K562 (cell line): Measurements from ENCODE around the gene NPPC. TPM values are rescaled to one million over a fixed set of nuclear protein-coding genes. Genes with fewer than 3 reads are reported as not detected.

Source experiments
- ATAC-seq: fragments of 200-7000 bp; cut with Tn5 transposase; 3 replicates; pipeline ENCODE4 v1.9.1; 2020; ENCODE audit warnings: moderate library complexity
- BruUV-seq: library from RNA; stranded (reverse); fragments of 400-500 nt; replicated peaks from 2 replicates; lab custom pipeline; 2021; lab: Mats Ljungman, UMichigan
- CTCF ChIA-PET: fragments of 300-600 bp; formaldehyde crosslinking; extraction: SDS; loops from one replicate; lab custom pipeline; 2021; ENCODE audit warnings: low intra/inter-chr PET ratio; lab: Yijun Ruan, JAX
- POLR2A ChIA-PET: fragments of 300-600, 350-650 bp; sonication (Branson Sonifier 250); formaldehyde crosslinking; extraction: SDS; loops from one replicate; lab custom pipeline; 2021; ENCODE audit warnings: antibody characterized with exemption, inconsistent platforms; lab: Yijun Ruan, JAX
- DNase-seq, 4 experiments: peaks; one replicate each; pipeline versions ENCODE4 v3.0.0 to v3.0.0-alpha.2; 2011 to 2018; ENCODE audit warnings: low spot score in 3 of 4, mixed read lengths in 3 of 4; ENCODE audit errors: extremely low read depth in 1 of 4
- FAIRE-seq: peaks from 2 replicates; lab custom pipeline; 2011; peaks lifted over from hg19 to GRCh38; lab: Jason Lieb, UNC
- H2AFZ ChIP-seq: 2 replicates; pipeline ENCODE4 v1.6.0; 2011; ENCODE audit warnings: low read depth, low read length, control low read depth, inconsistent platforms
- H3K27ac ChIP-seq: fragments of 200-600 bp; 3 replicates; pipeline ENCODE4 v1.8.0; 2011; ENCODE audit warnings: low read depth, mild to moderate bottlenecking, control low read depth, inconsistent platforms, low read length, moderate library complexity, mixed read lengths; ENCODE audit errors: extremely low read depth
- H3K27me3 ChIP-seq, 2 experiments: fragments of 300-600 bp in 1 of 2; 2 replicates in 1 of 2; 3 replicates in 1 of 2; pipeline versions ENCODE4 v1.6.0 to v1.8.0; 2011; ENCODE audit warnings: inconsistent platforms in 2 of 2, low read length in 2 of 2, mild to moderate bottlenecking in 1 of 2, mixed read lengths in 1 of 2, moderate library complexity in 1 of 2; ENCODE audit not compliant: control insufficient read depth in 2 of 2, insufficient read depth in 2 of 2
- H3K36me3 ChIP-seq: fragments of 300-600 bp; 3 replicates; pipeline ENCODE4 v1.8.0; 2011; ENCODE audit warnings: mild to moderate bottlenecking, low read length, inconsistent platforms; ENCODE audit not compliant: control insufficient read depth, insufficient read depth
- H3K4me1 ChIP-seq, 2 experiments: fragments of 200-600 bp in 1 of 2; replicated peaks in 1 of 2; 2 replicates in 1 of 2; 3 replicates in 1 of 2; pipeline versions ENCODE4 v1.5.1 to v1.8.0; 2011; ENCODE audit warnings: inconsistent platforms in 2 of 2, low read length in 2 of 2, mild to moderate bottlenecking in 1 of 2, mixed read lengths in 1 of 2, moderate library complexity in 1 of 2; ENCODE audit not compliant: control insufficient read depth in 2 of 2, insufficient read depth in 2 of 2
- H3K4me2 ChIP-seq: 2 replicates; pipeline ENCODE4 v1.6.1; 2011; ENCODE audit warnings: low read length, control low read depth, inconsistent platforms, mixed read lengths; ENCODE audit not compliant: insufficient read depth
- H3K4me3 ChIP-seq: fragments of 200-600 bp; sonication (generic), shearing (Covaris generic); 2 replicates; pipeline ENCODE4 v1.5.1; 2016; ENCODE audit warnings: control low read depth, inconsistent platforms
- H3K79me2 ChIP-seq: fragments of 200-600 bp; 3 replicates; pipeline ENCODE4 v1.8.0; 2011; ENCODE audit warnings: low read length, inconsistent platforms; ENCODE audit not compliant: control insufficient read depth, insufficient read depth
- H3K9ac ChIP-seq, 2 experiments: 2 replicates each; pipeline versions ENCODE4 v1.6.0 to v1.6.1; 2011; ENCODE audit warnings: low read depth in 2 of 2, low read length in 2 of 2, control low read depth in 1 of 2, inconsistent platforms in 1 of 2, mild to moderate bottlenecking in 1 of 2, mixed read lengths in 1 of 2; ENCODE audit not compliant: insufficient read depth in 1 of 2
- H3K9me1 ChIP-seq: one replicate; pipeline ENCODE4 v1.6.0; 2011; ENCODE audit warnings: inconsistent platforms, mild to moderate bottlenecking, low read length, moderate library complexity; ENCODE audit not compliant: control insufficient read depth, insufficient read depth
- H3K9me3 ChIP-seq: replicated peaks from 2 replicates; pipeline ENCODE4 v1.5.1; 2011; ENCODE audit warnings: low read depth, low read length, inconsistent platforms; ENCODE audit not compliant: control insufficient read depth, insufficient read depth
- H4K20me1 ChIP-seq: replicated peaks from 2 replicates; pipeline ENCODE4 v1.6.1; 2011; ENCODE audit warnings: low read length, inconsistent platforms, mixed read lengths; ENCODE audit not compliant: control insufficient read depth, insufficient read depth
- ARID1B ChIP-seq: fragments of 450-650 bp; IDR thresholded peaks from 2 replicates; pipeline ENCODE4 v1.6.1; 2016; ENCODE audit warnings: antibody characterized with exemption, mild to moderate bottlenecking, inconsistent platforms
- CBFA2T3 ChIP-seq: fragments of 450-650 bp; IDR thresholded peaks from 2 replicates; pipeline ENCODE4 v1.6.1; 2017
- CBX8 ChIP-seq: fragments of 200-600 bp; sonication (generic); IDR thresholded peaks from 2 replicates; pipeline ENCODE4 v1.6.1; 2012; ENCODE audit warnings: borderline replicate concordance, mixed run types, low read depth, mild to moderate bottlenecking, moderate library complexity, mixed read lengths, low read length, control low read depth, inconsistent platforms; ENCODE audit not compliant: poor library complexity, severe bottlenecking; ENCODE audit errors: extremely low read depth
- CEBPB ChIP-seq: fragments of 450-650 bp; IDR thresholded peaks from 2 replicates; pipeline ENCODE4 v1.6.1; 2016; ENCODE audit warnings: missing genetic modification characterization, missing compliant biosample characterization
- CEBPG ChIP-seq, 3 experiments: fragments of 200-800 bp in 1 of 3; sonication (Bioruptor generic) in 1 of 3; sonication (generic) in 1 of 3; formaldehyde crosslinking in 1 of 3; IDR thresholded peaks in 2 of 3; conservative IDR thresholded peaks in 1 of 3; 2 replicates each; pipeline versions ENCODE4 v1.6.1 to v1.8.0; 2016 to 2022; ENCODE audit warnings: missing compliant biosample characterization in 2 of 3, missing genetic modification characterization in 2 of 3, mild to moderate bottlenecking in 1 of 3, missing genetic modification reagents in 1 of 3
- PTRF ChIP-seq: fragments of 450-650 bp; IDR thresholded peaks from 2 replicates; pipeline ENCODE4 v1.6.1; 2016; ENCODE audit warnings: mild to moderate bottlenecking, missing genetic modification characterization, missing compliant biosample characterization
- RFX5 ChIP-seq: IDR thresholded peaks from 2 replicates; pipeline ENCODE4 v1.6.1; 2011; ENCODE audit warnings: low read depth, mild to moderate bottlenecking, improper control_type of control experiment, low read length
- ZNF146 ChIP-seq: IDR thresholded peaks from one replicate; pipeline ENCODE4 v1.6.1; 2018; ENCODE audit warnings: missing compliant biosample characterization; ENCODE audit not compliant: unreplicated experiment
- WGBS: fragments of 100-300 bp; shearing (Covaris generic); methylation state at CpG from one replicate; pipeline ENCODE4 v1.1.6; 2016; ENCODE audit warnings: low coverage, mixed read lengths; ENCODE audit not compliant: insufficient coverage; ENCODE audit errors: missing lambda C conversion rate; 5-methylcytosine and 5-hydroxymethylcytosine counted together
- in situ Hi-C: fragments of 300-500 bp; cut with MboI; formaldehyde crosslinking; loops from 4 replicates; pipeline ENCODE4 v1.15.0; 2018; ENCODE audit warnings: inconsistent platforms, mixed read lengths
- intact Hi-C: fragments of 100-400 bp; cut with micrococcal nuclease; formaldehyde crosslinking; loops from 2 replicates; pipeline ENCODE4 v1.14.2; 2022
- polyA plus RNA-seq, 8 experiments: library from polyadenylated mRNA; depleted of rRNA in 4 of 8; stranded (reverse) in 5 of 8; unstranded in 3 of 8; fragments of >200 nt; fragmentation: Nextera tagmentation in 2 of 8; fragmentation: Illumina TruSeq in 1 of 8; extraction: Ambion mirVana in 2 of 8; extraction: Trizol in 1 of 8; gene quantifications; 2 replicates each; pipeline versions ENCODE4 v1.2.1 to v1.2.3, GENCODE V29; 2011 to 2014; ENCODE audit warnings: inconsistent platforms in 1 of 8, missing spikeins in 1 of 8
- total RNA-seq, 7 experiments: library from RNA; depleted of rRNA in 6 of 7; stranded (reverse); fragments of >200 nt in 6 of 7; fragmentation: Illumina TruSeq in 2 of 7; extraction: Trizol in 2 of 7; gene quantifications; 2 replicates each; pipeline versions ENCODE4 v1.2.1 to v1.2.3, GENCODE V29; 2011 to 2021; ENCODE audit warnings: low replicate concordance in 1 of 7

Gene NPPC
- total and polyA plus RNA-seq, 9 of the 15 experiments (the other 6 are each of a cell fraction or from before 2014, with no cell fraction given): not detected

GRCh38 chr2:231955758-231956472 is 29.7 kb upstream of the NPPC start:
- in situ Hi-C loops (no loop called here), intact Hi-C loops (no loop called here)
- Histone ChIP-seq H2AFZ (no peak overlapping the region), H3K4me2 (no peak overlapping the region), H3K9me3 (no peaks in the 10 kb centered on the region), H3K9me1 (no peaks in the 10 kb centered on the region), H3K9ac (no peak overlapping the region), H3K36me3 (no peaks in the 10 kb centered on the region), H3K27ac (no peak overlapping the region), H3K79me2 (peaks cover 3% of the 10 kb centered on the region; the same call in 1 of the 3 replicates), H3K4me3 (no peak overlapping the region), H3K4me1 (peaks cover 5 to 13% of the 10 kb centered on the region in 2 experiments; a peak in 4 of 5 replicates), H4K20me1 (no peaks in the 10 kb centered on the region), H3K27me3 (no peaks in the 10 kb centered on the region)
- DNase-seq (no peak), ATAC-seq (no peak), FAIRE-seq (no peak)
- 73% methylated on average over 5 of the region's 8 CpGs for WGBS
- TF ChIP-seq CBFA2T3: peak; percentile 21; the same call in 1 of the 2 replicates
- TF ChIP-seq RFX5: no peak
- no peak for TF ChIP-seq PTRF (tag)
- no TSS peak for BruUV-seq
- ChIA-PET CTCF (no interaction called here), POLR2A (no interaction called here)

- Histone ChIP-seq H2AFZ (no peak overlapping the region), H3K9me1 (no peaks in the 10 kb centered on the region), H3K79me2 (no peaks in the 10 kb centered on the region), H3K9me3 (no peaks in the 10 kb centered on the region), H3K4me3 (no peak overlapping the region), H3K4me2 (no peak overlapping the region), H4K20me1 (no peaks in the 10 kb centered on the region), H3K9ac (no peak overlapping the region), H3K36me3 (no peaks in the 10 kb centered on the region), H3K27ac (no peak overlapping the region), H3K4me1 (no peaks in the 10 kb centered on the region; a peak in 1 of 5 replicates), H3K27me3 (no peaks in the 10 kb centered on the region)
- DNase-seq: no peak
- intact Hi-C loops: no loop called here
- WGBS: 19% methylated on average over 2 of the region's 2 CpGs
- in situ Hi-C loops: no loop called here
- FAIRE-seq: no peak
- ChIA-PET CTCF (no interaction called here), POLR2A (no interaction called here)
- no peak for ATAC-seq
- BruUV-seq: no TSS peak
- TF ChIP-seq CBX8 (no peak), ZNF146 (peak; percentile 61), CEBPB (tag) (peak; percentile 36; the same call in 1 of the 2 replicates), ARID1B (no peak), CEBPG (CRISPR knock-in tag; IDR thresholded peaks at IDR 0.05) (no peak), CEBPG (tag; conservative IDR thresholded peaks at IDR 0.05 in 1 of 2, IDR thresholded peaks at IDR 0.05 in 1 of 2) (peak in 1 of 2 experiments; percentile 20; a peak in 1 of 4 replicates)
Measured at GRCh38 chr2:231951452-231952035, 25.3 kb upstream of the NPPC start.
